Central memory CD8-positive, alpha-beta T cell (primary cell): Measurements from ENCODE around the gene NAXD.

Experiments
- ATAC-seq: fragments of 150-1000 bp; cut with Tn5 transposase; replicated peaks from 2 replicates; pipeline ENCODE4 v1.10.0; 2022; ENCODE audit warnings: mild to moderate bottlenecking, moderate FRiP score, moderate number of reproducible peaks; ENCODE audit not compliant: poor library complexity, severe bottlenecking; ENCODE audit errors: extremely low read depth
- DNase-seq, 2 donors: peaks; one replicate each; pipeline ENCODE4 v3.0.0; 2021; ENCODE audit warnings: low spot score in 2 of 2
- H3K27ac Mint-ChIP-seq: one replicate; pipeline ENCODE4 v1.8.0; 2022; ENCODE audit warnings: low read depth, mild to moderate bottlenecking, moderate library complexity, mixed read lengths
- H3K27me3 Mint-ChIP-seq: one replicate; pipeline ENCODE4 v1.8.0; 2022; ENCODE audit warnings: mixed read lengths
- H3K36me3 Mint-ChIP-seq: one replicate; pipeline ENCODE4 v1.8.0; 2022; ENCODE audit warnings: mild to moderate bottlenecking, moderate library complexity, mixed read lengths; ENCODE audit not compliant: insufficient read depth
- H3K4me1 Mint-ChIP-seq: one replicate; pipeline ENCODE4 v1.8.0; 2022; ENCODE audit warnings: mixed read lengths
- H3K4me3 Mint-ChIP-seq: one replicate; pipeline ENCODE4 v1.8.0; 2022; ENCODE audit warnings: mild to moderate bottlenecking, moderate library complexity, mixed read lengths
- H3K9me3 Mint-ChIP-seq: one replicate; pipeline ENCODE4 v1.8.0; 2022; ENCODE audit warnings: mixed read lengths

NAXD gene

DNA sequence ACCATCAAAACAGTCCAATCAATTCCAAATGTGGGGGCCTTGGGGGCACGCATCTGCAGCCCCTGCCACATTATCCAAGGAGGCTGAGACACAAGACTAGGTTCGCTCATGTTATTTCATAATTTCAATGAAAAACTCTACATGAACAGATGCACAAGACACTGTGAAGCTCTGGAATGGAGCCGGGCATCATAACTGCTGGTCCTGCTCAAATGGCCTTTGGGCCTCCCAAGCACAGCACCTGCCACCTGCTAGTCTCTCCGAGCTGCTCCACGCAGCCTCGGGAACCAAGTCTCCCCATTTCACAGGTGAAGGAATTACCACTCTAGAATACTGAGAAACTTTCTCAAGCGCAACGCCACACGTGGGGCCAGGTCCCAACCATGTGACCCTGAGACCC lies 73.7 kb downstream of the NAXD start:
- Mint-ChIP-seq H3K27ac (no peak overlapping the region), H3K27me3 (no peaks in the 10 kb centered on the region), H3K4me1 (peaks cover 6% of the 10 kb centered on the region), H3K4me3 (no peak overlapping the region), H3K9me3 (no peaks in the 10 kb centered on the region), H3K36me3 (peaks cover 39% of the 10 kb centered on the region)
- no peak for ATAC-seq
- DNase-seq, result no peak
